ENCODE results near the gene STAT3. TPM values are rescaled to one million over a fixed set of nuclear protein-coding genes. Genes with fewer than 3 reads are reported as not detected.

Gene STAT3
- total RNA-seq, 2 experiments from 2014 or later, result 14.8 to 28.7 TPM

DNA sequence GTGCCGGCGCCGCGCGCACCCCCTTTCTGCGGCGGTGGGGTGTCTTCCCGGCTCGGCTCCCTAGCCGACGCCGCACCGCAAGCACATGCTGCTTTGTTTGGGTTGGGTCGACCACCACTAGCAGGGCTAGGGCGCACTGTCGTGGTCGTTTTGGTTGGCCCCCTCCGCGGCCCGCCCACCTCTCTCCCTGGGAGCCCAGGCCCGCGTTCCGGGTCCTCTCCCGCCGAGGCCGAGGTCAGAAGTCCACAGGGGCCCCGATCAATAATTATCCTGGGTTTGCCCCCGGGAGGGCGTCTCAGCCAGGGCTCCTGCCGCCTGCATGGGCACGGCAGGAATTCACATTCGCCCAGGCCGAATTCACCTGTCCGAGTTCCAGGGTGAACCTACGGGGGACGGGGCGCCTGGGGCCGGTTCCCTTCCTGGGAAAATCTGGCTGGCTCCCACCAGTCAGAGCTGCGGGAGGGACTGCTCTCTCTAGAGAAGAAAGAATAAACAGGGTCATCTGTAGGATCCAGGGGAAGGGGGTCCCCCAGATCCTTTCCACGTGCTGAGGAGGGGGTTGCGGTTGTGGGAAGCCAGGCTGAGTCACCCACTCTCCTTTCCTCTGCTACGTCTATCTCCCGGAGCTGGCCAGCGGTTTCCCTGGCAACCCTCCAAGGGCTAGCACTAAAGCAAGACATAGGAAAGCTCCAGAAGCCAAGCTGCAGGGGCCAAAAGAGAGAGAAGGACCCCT lies 111.5 kb downstream of the STAT3 start:
- no TSS peak for BruUV-seq (replicated peaks)
- H3K4me2 ChIP-seq (ENCODE audit: low read length), result peak overlapping the region; percentile 96
- ChIA-PET CTCF (ENCODE audit: unreplicated experiment) (no interaction called here), POLR2A (interaction anchor here (0.6 to 0.8 kb wide), 2 partner anchors 16 to 28 kb away, joined by 4 read pairs; no protein-coding TSS in a partner anchor)
- H3K27ac ChIP-seq (ENCODE audit: low read depth, low read length, poor library complexity, severe bottlenecking), result no peak overlapping the region
- H2AFZ ChIP-seq (ENCODE audit: low read length), result peak overlapping the region; percentile 91
- TF ChIP-seq CTCF (conservative IDR thresholded peaks at IDR 0.05; ENCODE audit: low read length) (no peak), EZH2phosphoT487 (IDR thresholded peaks at IDR 0.05; ENCODE audit: borderline replicate concordance, low read depth, low read length) (no peak)
- peaks cover 20% of the 10 kb centered on the region; the same call in 1 of the 2 replicates for H4K20me1 ChIP-seq (ENCODE audit: insufficient read depth, low read length)
- H3K4me3 ChIP-seq (ENCODE audit: low read depth, low read length, poor library complexity, severe bottlenecking), result peak overlapping the region; percentile 91
- H3K9me3 ChIP-seq (ENCODE audit: low read length), result no peaks in the 10 kb centered on the region
- DNase-seq (ENCODE audit: low spot score), result no peak
- intact Hi-C loops (cut with micrococcal nuclease; ENCODE audit: unreplicated experiment), result loop anchor here (10.0 kb wide), 1 partner anchor 52 kb away; no protein-coding TSS in a partner anchor
- peaks cover 29% of the 10 kb centered on the region; the same call in 1 of the 2 replicates for H3K79me2 ChIP-seq (ENCODE audit: insufficient read depth, low read depth, low read length)
- no peaks in the 10 kb centered on the region for H3K9me2 ChIP-seq (ENCODE audit: insufficient read depth, low read length)
- H3K36me3 ChIP-seq (ENCODE audit: insufficient read depth, low read length), result no peaks in the 10 kb centered on the region
- H3K4me1 ChIP-seq (ENCODE audit: insufficient read depth, low read length, poor library complexity, severe bottlenecking), result peaks cover 42% of the 10 kb centered on the region

- BruUV-seq (replicated peaks), result no TSS peak
- Histone ChIP-seq H3K4me3 (ENCODE audit: low read depth, low read length, poor library complexity, severe bottlenecking) (peak within 1 kb of the TSS; percentile 91), H3K4me2 (ENCODE audit: low read length) (peak within 1 kb of the TSS; percentile 96), H3K9me3 (ENCODE audit: low read length) (no peaks in the 10 kb centered on the region), H2AFZ (ENCODE audit: low read length) (peak within 1 kb of the TSS; percentile 91), H3K27ac (ENCODE audit: low read depth, low read length, poor library complexity, severe bottlenecking) (no peak within 1 kb of the TSS), H3K79me2 (ENCODE audit: insufficient read depth, low read depth, low read length) (peaks cover 34% of the 10 kb centered on the region; the same call in 1 of the 2 replicates), H4K20me1 (ENCODE audit: insufficient read depth, low read length) (peaks cover 23% of the 10 kb centered on the region; the same call in 1 of the 2 replicates), H3K36me3 (ENCODE audit: insufficient read depth, low read length) (no peaks in the 10 kb centered on the region), H3K9me2 (ENCODE audit: insufficient read depth, low read length) (no peaks in the 10 kb centered on the region), H3K4me1 (ENCODE audit: insufficient read depth, low read length, poor library complexity, severe bottlenecking) (peaks cover 46% of the 10 kb centered on the region)
- intact Hi-C loops (cut with micrococcal nuclease; ENCODE audit: unreplicated experiment), result loop anchor here (10.0 kb wide), 1 partner anchor 51 kb away; no protein-coding TSS in a partner anchor
- DNase-seq (ENCODE audit: low spot score), result peak; percentile 89
- POLR2A ChIA-PET, result no interaction called here
- TF ChIP-seq CTCF (conservative IDR thresholded peaks at IDR 0.05; ENCODE audit: low read length), result no peak
- no peak for TF ChIP-seq EZH2phosphoT487 (IDR thresholded peaks at IDR 0.05; ENCODE audit: borderline replicate concordance, low read depth, low read length)
- CTCF ChIA-PET (ENCODE audit: unreplicated experiment), result no interaction called here
Observed at GRCh38 chr17:42276359-42276608, 112.0 kb downstream of the STAT3 start, which contains the start of gene STAT5B. TSS of gene STAT5B (minus strand) at chr17:42276391. CDS start at chr17:42232127, 44,264 bp downstream.
